Activated CD8-positive, alpha-beta memory T cell treated with anti-CD3 and anti-CD28 coated beads for 24 hours (primary cell): ENCODE measurements around the gene CDT1.
"Not testable (repeated sequence)": the region's sequence is repeated elsewhere in the genome, so short reads cannot be mapped to it uniquely, and the experiment has no call there.

Experiments
- DNase-seq: peaks from one replicate; pipeline ENCODE4 v3.0.0-alpha.2; 2020

Gene CDT1

GRCh38 chr16:88769617-88770460 is 33.8 kb upstream of the CDT1 start:
- peak; percentile 66 for DNase-seq

GRCh38 chr16:88770461-88771293 is 32.9 kb upstream of the CDT1 start:
- DNase-seq, result peak; percentile 75

GRCh38 chr16:88771294-88771772 is 32.3 kb upstream of the CDT1 start:
- no peak for DNase-seq

- not testable (repeated sequence) for DNase-seq
Measured at GRCh38 chr16:88771781-88772180, 31.8 kb upstream of the CDT1 start.

GRCh38 chr16:88772871-88773811 is 30.4 kb upstream of the CDT1 start:
- DNase-seq, result no peak

- DNase-seq, result no peak
Measured at GRCh38 chr16:88773812-88774291, 29.7 kb upstream of the CDT1 start.

GRCh38 chr16:88774544-88775393 is 28.8 kb upstream of the CDT1 start:
- no peak for DNase-seq

- no peak for DNase-seq
Measured at GRCh38 chr16:88775825-88776224, 27.8 kb upstream of the CDT1 start.

GRCh38 chr16:88777471-88778270 is 25.9 kb upstream of the CDT1 start:
- DNase-seq, result no peak

- DNase-seq, result no peak
Measured at GRCh38 chr16:88778271-88778525, 25.4 kb upstream of the CDT1 start.

GRCh38 chr16:88778541-88779065 is 25.0 kb upstream of the CDT1 start:
- DNase-seq, result no peak

GRCh38 chr16:88779406-88780141 is 24.0 kb upstream of the CDT1 start:
- DNase-seq, result no peak

- no peak for DNase-seq
Measured at GRCh38 chr16:88780142-88781062, 23.2 kb upstream of the CDT1 start.

GRCh38 chr16:88781140-88782077 is 22.2 kb upstream of the CDT1 start:
- peak; percentile 88 for DNase-seq

- peak; percentile 84 for DNase-seq
Measured at GRCh38 chr16:88782454-88783390, 20.9 kb upstream of the CDT1 start.

- peak; percentile 67 for DNase-seq
Measured at GRCh38 chr16:88783391-88784073, 20.1 kb upstream of the CDT1 start.
